Endothelial cell of umbilical vein (primary cell): ENCODE data around the gene ESAM.

Source experiments
- FOS ChIP-seq: IDR thresholded peaks from 2 replicates; pipeline ENCODE4 v1.6.1; 2011; ENCODE audit warnings: mild to moderate bottlenecking, low read length, moderate library complexity, borderline replicate concordance; ENCODE audit not compliant: insufficient read depth
- POLR2A ChIP-seq: IDR thresholded peaks from 2 replicates; pipeline ENCODE4 v1.6.1; 2012; ENCODE audit warnings: low read depth, mild to moderate bottlenecking, control low read depth, low read length
- POLR2AphosphoS5 ChIP-seq: IDR thresholded peaks from 2 replicates; pipeline ENCODE4 v1.6.1; 2012; ENCODE audit warnings: low read depth, mild to moderate bottlenecking, control low read depth, low read length, moderate library complexity; ENCODE audit not compliant: insufficient read depth
- TF ChIP-seq, protein P1 (sequence below), 2 donors: IDR thresholded peaks; 1 replicate in 1 of 2; 2 replicates in 1 of 2; pipeline ENCODE4 v1.5.1; 2011; ENCODE audit warnings: low read length in 2 of 2, mild to moderate bottlenecking in 2 of 2, moderate library complexity in 2 of 2, control low read depth in 1 of 2, inconsistent platforms in 1 of 2, low read depth in 1 of 2; ENCODE audit not compliant: insufficient read depth in 1 of 2; ENCODE audit errors: extremely low read depth in 1 of 2

DNA sequence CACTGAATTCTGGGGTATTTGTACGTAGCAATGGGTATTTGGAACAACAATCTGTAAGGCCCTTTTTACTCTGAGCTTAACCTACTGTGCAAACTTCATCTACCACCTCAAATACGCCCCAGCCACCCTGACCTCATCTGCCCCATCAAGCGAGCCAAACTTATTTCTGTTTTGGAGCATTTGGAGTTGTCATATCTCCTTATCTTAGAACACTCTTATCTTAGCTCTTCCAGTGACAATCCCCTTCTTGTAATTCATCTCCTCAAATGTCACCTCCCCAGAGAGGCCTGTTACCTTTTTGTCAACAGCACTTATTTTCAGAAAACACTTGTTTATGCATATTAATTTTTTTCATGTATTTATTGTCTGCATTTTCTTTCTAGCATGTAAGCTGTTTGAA, 42.8 kb upstream of the ESAM start:
- TF ChIP-seq, protein P1, sequence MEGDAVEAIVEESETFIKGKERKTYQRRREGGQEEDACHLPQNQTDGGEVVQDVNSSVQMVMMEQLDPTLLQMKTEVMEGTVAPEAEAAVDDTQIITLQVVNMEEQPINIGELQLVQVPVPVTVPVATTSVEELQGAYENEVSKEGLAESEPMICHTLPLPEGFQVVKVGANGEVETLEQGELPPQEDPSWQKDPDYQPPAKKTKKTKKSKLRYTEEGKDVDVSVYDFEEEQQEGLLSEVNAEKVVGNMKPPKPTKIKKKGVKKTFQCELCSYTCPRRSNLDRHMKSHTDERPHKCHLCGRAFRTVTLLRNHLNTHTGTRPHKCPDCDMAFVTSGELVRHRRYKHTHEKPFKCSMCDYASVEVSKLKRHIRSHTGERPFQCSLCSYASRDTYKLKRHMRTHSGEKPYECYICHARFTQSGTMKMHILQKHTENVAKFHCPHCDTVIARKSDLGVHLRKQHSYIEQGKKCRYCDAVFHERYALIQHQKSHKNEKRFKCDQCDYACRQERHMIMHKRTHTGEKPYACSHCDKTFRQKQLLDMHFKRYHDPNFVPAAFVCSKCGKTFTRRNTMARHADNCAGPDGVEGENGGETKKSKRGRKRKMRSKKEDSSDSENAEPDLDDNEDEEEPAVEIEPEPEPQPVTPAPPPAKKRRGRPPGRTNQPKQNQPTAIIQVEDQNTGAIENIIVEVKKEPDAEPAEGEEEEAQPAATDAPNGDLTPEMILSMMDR (IDR thresholded peaks at IDR 0.05; ENCODE audit: extremely low read depth in 1 of 2, insufficient read depth in 1 of 2, low read depth in 1 of 2, low read length in 2 of 2), result no peak
- TF ChIP-seq POLR2A, result no peak
- TF ChIP-seq FOS, result no peak
- no peak for TF ChIP-seq POLR2AphosphoS5
